ENCODE results near the gene CRY2. TPM values are rescaled to one million over a fixed set of nuclear protein-coding genes. Genes with fewer than 3 reads are reported as not detected.

CRY2 gene
- polyA plus RNA-seq, 4 donors: 6.7 to 23.1 (median 10.1) TPM

GRCh38 chr11:45871638-45872037, 24.4 kb downstream of the CRY2 start:
- no peak overlapping the region for H3K4me3 ChIP-seq (ENCODE audit: low read depth in 1 of 3, low read length in 3 of 3)
- FAIRE-seq: no peak

DNA sequence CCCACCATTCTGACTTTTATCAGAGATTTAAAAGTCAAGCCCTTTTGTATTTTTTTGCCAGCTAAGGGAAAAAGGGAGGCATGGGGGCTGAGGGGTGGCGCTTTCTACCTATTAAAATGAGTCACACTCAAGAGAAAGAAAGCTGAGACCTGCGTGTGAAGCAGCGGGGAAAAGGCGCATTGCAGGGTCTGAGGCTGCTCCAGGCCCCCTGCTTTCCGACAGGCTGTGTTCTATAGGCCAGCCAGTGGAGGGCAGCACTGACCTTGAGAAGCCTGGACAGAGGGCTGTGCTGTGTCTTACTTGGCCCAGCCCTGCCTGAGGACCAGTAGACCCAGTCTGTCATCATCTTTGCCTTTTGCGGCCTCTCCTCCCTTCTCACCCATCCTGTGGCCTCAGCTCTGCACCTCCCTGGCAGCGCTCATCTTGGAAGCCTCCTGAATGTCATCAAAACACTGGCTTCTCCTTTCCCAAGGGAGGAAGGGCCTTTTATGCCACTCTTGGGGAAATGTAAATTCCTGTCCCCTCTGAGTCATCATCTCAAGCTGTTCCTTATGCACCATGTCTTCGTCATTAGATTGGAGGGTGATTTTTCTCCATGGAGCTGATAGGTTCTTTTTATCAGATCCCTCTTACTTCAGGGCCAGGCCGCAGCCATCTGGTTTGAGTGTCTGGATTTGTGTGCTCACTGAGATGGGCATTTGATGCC, 25.5 kb downstream of the CRY2 start:
- no peaks in the 10 kb centered on the region for H3K27me3 ChIP-seq (ENCODE audit: control insufficient read depth in 3 of 3, insufficient read depth in 3 of 3, low read length in 3 of 3)
- WGBS, 3 donors: 76 to 86% (median 78%) methylated on average over 9 of the region's 9 CpGs
- no peak overlapping the region for H3K27ac ChIP-seq (ENCODE audit: low read depth in 1 of 3, low read length in 2 of 3)
- H3K9me3 ChIP-seq (ENCODE audit: control insufficient read depth in 2 of 2, insufficient read depth in 1 of 2, low read depth in 1 of 2, low read length in 1 of 2): no peaks in the 10 kb centered on the region
- no peak for FAIRE-seq
- peaks cover 17 to 80% (median 27%) of the 10 kb centered on the region in 3 donors for H3K36me3 ChIP-seq (ENCODE audit: control insufficient read depth in 3 of 3, insufficient read depth in 2 of 3, low read depth in 1 of 3, low read length in 3 of 3)
- DNase-seq: peak; percentile 33 to 42
- no peak overlapping the region for H3K4me3 ChIP-seq (ENCODE audit: low read depth in 1 of 3, low read length in 3 of 3)
- no peaks in the 10 kb centered on the region for H3K4me1 ChIP-seq (ENCODE audit: control insufficient read depth in 3 of 3, insufficient read depth in 2 of 3, low read depth in 1 of 3, low read length in 2 of 3)

More at GRCh38 chr11:45871638-45872037, 24.4 kb downstream of the CRY2 start:
- no peak overlapping the region for H3K27ac ChIP-seq (ENCODE audit: low read depth in 1 of 3, low read length in 2 of 3)
- H3K9me3 ChIP-seq (ENCODE audit: control insufficient read depth in 2 of 2, insufficient read depth in 1 of 2, low read depth in 1 of 2, low read length in 1 of 2): no peaks in the 10 kb centered on the region
- 92 to 95% (median 93%) methylated on average over 2 of the region's 2 CpGs for WGBS, 3 donors
- peaks cover 17 to 78% (median 29%) of the 10 kb centered on the region in 3 donors for H3K36me3 ChIP-seq (ENCODE audit: control insufficient read depth in 3 of 3, insufficient read depth in 2 of 3, low read depth in 1 of 3, low read length in 3 of 3)
- no peaks in the 10 kb centered on the region for H3K4me1 ChIP-seq (ENCODE audit: control insufficient read depth in 3 of 3, insufficient read depth in 2 of 3, low read depth in 1 of 3, low read length in 2 of 3)
- no peaks in the 10 kb centered on the region for H3K27me3 ChIP-seq (ENCODE audit: control insufficient read depth in 3 of 3, insufficient read depth in 3 of 3, low read length in 3 of 3)
- no peak for DNase-seq

DNA sequence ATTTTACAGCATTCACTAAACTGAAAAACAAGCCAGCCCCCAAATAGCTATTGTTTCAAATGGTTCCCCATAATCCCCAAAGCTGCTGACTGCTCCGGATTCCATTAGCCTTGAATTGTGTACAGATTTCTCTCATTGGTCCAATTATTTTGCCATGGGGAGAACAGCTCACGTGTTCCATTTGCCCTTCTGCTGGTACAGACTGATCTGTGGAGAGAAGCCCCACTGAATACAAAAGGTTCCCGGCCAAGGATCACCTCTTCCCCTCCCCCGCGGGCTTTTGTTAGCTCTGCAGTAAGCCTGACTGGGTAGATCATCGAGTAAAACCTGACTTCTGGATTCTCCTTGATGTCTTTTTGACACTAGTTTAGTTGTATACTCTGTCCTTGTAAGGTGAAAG, 29.1 kb downstream of the CRY2 start:
- H3K36me3 ChIP-seq (ENCODE audit: control insufficient read depth in 3 of 3, insufficient read depth in 2 of 3, low read depth in 1 of 3, low read length in 3 of 3): peaks cover 11 to 64% (median 16%) of the 10 kb centered on the region in 3 donors
- H3K4me3 ChIP-seq (ENCODE audit: low read depth in 1 of 3, low read length in 3 of 3): no peak overlapping the region
- H3K27ac ChIP-seq (ENCODE audit: low read depth in 1 of 3, low read length in 2 of 3): no peak overlapping the region
- no peaks in the 10 kb centered on the region for H3K4me1 ChIP-seq (ENCODE audit: control insufficient read depth in 3 of 3, insufficient read depth in 2 of 3, low read depth in 1 of 3, low read length in 2 of 3)
- 69 to 78% (median 75%) methylated on average over 6 of the region's 6 CpGs for WGBS, 3 donors
- FAIRE-seq: no peak
- H3K27me3 ChIP-seq (ENCODE audit: control insufficient read depth in 3 of 3, insufficient read depth in 3 of 3, low read length in 3 of 3): no peaks in the 10 kb centered on the region
- DNase-seq: no peak
- no peaks in the 10 kb centered on the region for H3K9me3 ChIP-seq (ENCODE audit: control insufficient read depth in 2 of 2, insufficient read depth in 1 of 2, low read depth in 1 of 2, low read length in 1 of 2)

DNA sequence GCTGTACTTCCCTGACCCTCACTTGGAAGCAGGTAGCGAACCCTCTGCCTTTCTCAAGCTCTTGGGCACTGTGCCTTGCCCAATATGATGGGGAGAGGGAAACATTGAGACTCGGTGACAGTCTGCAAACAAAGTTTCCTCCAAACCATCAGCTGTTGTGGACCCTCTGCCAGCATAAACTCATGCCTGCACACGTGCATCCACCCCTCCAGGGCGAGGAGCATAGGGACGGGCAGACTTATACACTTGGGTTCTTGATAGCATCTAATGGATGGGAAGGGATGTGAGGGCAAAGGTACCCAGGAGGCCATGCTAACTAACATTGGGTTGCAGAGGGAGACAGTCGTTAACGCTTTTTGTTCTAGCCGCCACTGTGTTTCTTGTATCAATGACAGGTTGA, 29.9 kb downstream of the CRY2 start:
- FAIRE-seq (no peak), DNase-seq (no peak)
- H3K27ac ChIP-seq (ENCODE audit: low read depth in 1 of 3, low read length in 2 of 3): no peak overlapping the region
- no peaks in the 10 kb centered on the region for H3K9me3 ChIP-seq (ENCODE audit: control insufficient read depth in 2 of 2, insufficient read depth in 1 of 2, low read depth in 1 of 2, low read length in 1 of 2)
- WGBS, 3 donors: 91 to 92% (median 92%) methylated on average over 8 of the region's 8 CpGs
- peaks cover 12 to 64% (median 13%) of the 10 kb centered on the region in 3 donors for H3K36me3 ChIP-seq (ENCODE audit: control insufficient read depth in 3 of 3, insufficient read depth in 2 of 3, low read depth in 1 of 3, low read length in 3 of 3)
- no peaks in the 10 kb centered on the region for H3K27me3 ChIP-seq (ENCODE audit: control insufficient read depth in 3 of 3, insufficient read depth in 3 of 3, low read length in 3 of 3)
- H3K4me1 ChIP-seq (ENCODE audit: control insufficient read depth in 3 of 3, insufficient read depth in 2 of 3, low read depth in 1 of 3, low read length in 2 of 3): no peaks in the 10 kb centered on the region
- H3K4me3 ChIP-seq (ENCODE audit: low read depth in 1 of 3, low read length in 3 of 3): no peak overlapping the region

- Histone ChIP-seq H3K36me3 (ENCODE audit: control insufficient read depth in 3 of 3, insufficient read depth in 2 of 3, low read depth in 1 of 3, low read length in 3 of 3) (peaks cover 12 to 65% (median 13%) of the 10 kb centered on the region in 3 donors), H3K4me1 (ENCODE audit: control insufficient read depth in 3 of 3, insufficient read depth in 2 of 3, low read depth in 1 of 3, low read length in 2 of 3) (no peaks in the 10 kb centered on the region), H3K27me3 (ENCODE audit: control insufficient read depth in 3 of 3, insufficient read depth in 3 of 3, low read length in 3 of 3) (no peaks in the 10 kb centered on the region), H3K4me3 (ENCODE audit: low read depth in 1 of 3, low read length in 3 of 3) (no peak overlapping the region), H3K27ac (ENCODE audit: low read depth in 1 of 3, low read length in 2 of 3) (no peak overlapping the region), H3K9me3 (ENCODE audit: control insufficient read depth in 2 of 2, insufficient read depth in 1 of 2, low read depth in 1 of 2, low read length in 1 of 2) (no peaks in the 10 kb centered on the region)
- DNase-seq (no peak), FAIRE-seq (no peak)
- 96% methylated on average over 3 of the region's 3 CpGs for WGBS, 3 donors
Observed at GRCh38 chr11:45877845-45878244, 30.6 kb downstream of the CRY2 start.

GRCh38 chr11:45879803-45880686, 32.8 kb downstream of the CRY2 start:
- peaks cover 9 to 61% (median 13%) of the 10 kb centered on the region in 3 donors for H3K36me3 ChIP-seq (ENCODE audit: control insufficient read depth in 3 of 3, insufficient read depth in 2 of 3, low read depth in 1 of 3, low read length in 3 of 3)
- WGBS, 3 donors: 82 to 90% (median 83%) methylated on average over 7 of the region's 7 CpGs
- no peak for FAIRE-seq

GRCh38 chr11:45880772-45881570, 33.7 kb downstream of the CRY2 start:
- DNase-seq (no peak), FAIRE-seq (no peak)
- peaks cover 0 to 3% (median 0%) of the 10 kb centered on the region in 3 donors for H3K27me3 ChIP-seq (ENCODE audit: control insufficient read depth in 3 of 3, insufficient read depth in 3 of 3, low read length in 3 of 3)
- no peaks in the 10 kb centered on the region for H3K9me3 ChIP-seq (ENCODE audit: control insufficient read depth in 2 of 2, insufficient read depth in 1 of 2, low read depth in 1 of 2, low read length in 1 of 2)
- peaks cover 0 to 3% (median 0%) of the 10 kb centered on the region in 3 donors for H3K4me1 ChIP-seq (ENCODE audit: control insufficient read depth in 3 of 3, insufficient read depth in 2 of 3, low read depth in 1 of 3, low read length in 2 of 3)
- H3K36me3 ChIP-seq (ENCODE audit: control insufficient read depth in 3 of 3, insufficient read depth in 2 of 3, low read depth in 1 of 3, low read length in 3 of 3): peaks cover 6 to 54% (median 11%) of the 10 kb centered on the region in 3 donors
- no peak overlapping the region for H3K4me3 ChIP-seq (ENCODE audit: low read depth in 1 of 3, low read length in 3 of 3)
- 90 to 94% (median 92%) methylated on average over 15 of the region's 15 CpGs for WGBS, 3 donors
- H3K27ac ChIP-seq (ENCODE audit: low read depth in 1 of 3, low read length in 2 of 3): no peak overlapping the region

More at GRCh38 chr11:45879803-45880686, 32.8 kb downstream of the CRY2 start:
- Histone ChIP-seq H3K27me3 (ENCODE audit: control insufficient read depth in 3 of 3, insufficient read depth in 3 of 3, low read length in 3 of 3) (no peaks in the 10 kb centered on the region), H3K4me3 (ENCODE audit: low read depth in 1 of 3, low read length in 3 of 3) (no peak overlapping the region), H3K4me1 (ENCODE audit: control insufficient read depth in 3 of 3, insufficient read depth in 2 of 3, low read depth in 1 of 3, low read length in 2 of 3) (no peaks in the 10 kb centered on the region), H3K9me3 (ENCODE audit: control insufficient read depth in 2 of 2, insufficient read depth in 1 of 2, low read depth in 1 of 2, low read length in 1 of 2) (no peaks in the 10 kb centered on the region), H3K27ac (ENCODE audit: low read depth in 1 of 3, low read length in 2 of 3) (no peak overlapping the region)
- no peak for DNase-seq
